HG03175 (cell line): ENCODE data around the gene NPHP4.

ENCODE experiments used
- ATAC-seq: cut with Tn5 transposase; IDR thresholded peaks from one replicate; pipeline ENCODE4 v1.9.1; 2021; ENCODE audit warnings: mild to moderate bottlenecking, moderate library complexity; ENCODE audit not compliant: unreplicated experiment

Gene NPHP4

GRCh38 chr1:5915587-5916571 is 76.3 kb downstream of the NPHP4 start:
- no peak for ATAC-seq

GRCh38 chr1:5914676-5915365 is 77.4 kb downstream of the NPHP4 start:
- ATAC-seq = no peak

- ATAC-seq = no peak
Observed at GRCh38 chr1:5913876-5914275, 78.3 kb downstream of the NPHP4 start.

GRCh38 chr1:5913078-5913845 is 79.0 kb downstream of the NPHP4 start:
- ATAC-seq = no peak

GRCh38 chr1:5911871-5912271 is 80.4 kb downstream of the NPHP4 start:
- no peak for ATAC-seq

GRCh38 chr1:5911157-5911556 is 81.1 kb downstream of the NPHP4 start:
- no peak for ATAC-seq

GRCh38 chr1:5910666-5911065 is 81.6 kb downstream of the NPHP4 start:
- no peak for ATAC-seq

- ATAC-seq = no peak
Observed at GRCh38 chr1:5910276-5910620, 82.0 kb downstream of the NPHP4 start.

- ATAC-seq = no peak
Observed at GRCh38 chr1:5909576-5910275, 82.5 kb downstream of the NPHP4 start.

GRCh38 chr1:5908461-5909375 is 83.5 kb downstream of the NPHP4 start:
- no peak for ATAC-seq

- no peak for ATAC-seq
Observed at GRCh38 chr1:5907966-5908365, 84.3 kb downstream of the NPHP4 start.

GRCh38 chr1:5907386-5907785 is 84.8 kb downstream of the NPHP4 start:
- no peak for ATAC-seq

GRCh38 chr1:5906966-5907365 is 85.3 kb downstream of the NPHP4 start:
- no peak for ATAC-seq

GRCh38 chr1:5906116-5906515 is 86.1 kb downstream of the NPHP4 start:
- no peak for ATAC-seq

GRCh38 chr1:5905436-5905835 is 86.8 kb downstream of the NPHP4 start:
- no peak for ATAC-seq

GRCh38 chr1:5904551-5904950 is 87.7 kb downstream of the NPHP4 start:
- no peak for ATAC-seq

- ATAC-seq = no peak
Observed at GRCh38 chr1:5903680-5904079, 88.5 kb downstream of the NPHP4 start.

- no peak for ATAC-seq
Observed at GRCh38 chr1:5903031-5903430, 89.2 kb downstream of the NPHP4 start.

GRCh38 chr1:5901841-5902240 is 90.4 kb downstream of the NPHP4 start:
- no peak for ATAC-seq

GRCh38 chr1:5901150-5901549 is 91.1 kb downstream of the NPHP4 start:
- no peak for ATAC-seq
